Measurements from ENCODE around the gene GIMD1. TPM values are rescaled to one million over a fixed set of nuclear protein-coding genes. Genes with fewer than 3 reads are reported as not detected.
A peak's percentile ranks its signal among the peaks of the same experiment; 100 is the strongest.

The GIMD1 gene
- total and polyA plus RNA-seq, 2 donors (not counting 3 experiments of a cell fraction or from before 2014, with no cell fraction given) = not detected

DNA sequence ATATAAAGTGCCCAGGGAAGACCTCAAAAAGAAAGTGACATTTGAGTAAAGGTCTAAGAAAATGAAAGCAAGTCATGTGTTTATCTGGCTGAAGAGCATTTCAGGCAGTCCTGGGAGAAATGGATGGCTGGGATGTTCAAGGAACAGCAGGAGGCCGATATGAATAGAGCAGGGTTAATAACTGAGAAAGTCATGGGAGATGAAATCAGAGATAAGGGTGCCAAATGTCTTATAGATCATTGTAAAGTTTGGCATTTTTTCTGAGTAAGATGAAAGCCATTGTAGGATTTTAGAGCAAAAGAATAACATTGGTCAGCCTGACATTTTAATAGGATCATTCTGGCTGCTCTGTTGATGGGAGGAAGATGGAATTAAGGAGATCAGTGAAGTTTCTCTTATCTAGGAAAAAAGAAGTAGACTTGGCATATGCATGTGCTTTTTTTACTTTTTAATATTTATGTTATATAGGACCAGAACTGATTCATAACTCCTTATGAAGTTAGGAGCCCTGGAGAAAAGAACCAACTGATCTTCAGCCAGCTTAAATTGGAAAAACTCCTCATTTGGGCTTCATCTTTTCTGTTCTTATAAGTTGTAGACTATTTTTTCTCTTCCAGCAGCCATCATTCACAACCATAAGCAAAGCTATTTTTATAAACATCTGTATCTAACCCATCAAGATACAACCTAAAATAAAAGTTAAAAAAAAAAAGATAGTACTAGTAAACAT lies 33.7 kb downstream of the GIMD1 start:
- intact Hi-C loops (cut with micrococcal nuclease) = no loop called here
- Histone ChIP-seq H3K36me3 (ENCODE audit: control insufficient read depth in 2 of 2, extremely low read depth in 1 of 2, insufficient read depth in 2 of 2, low read length in 2 of 2) (peaks cover 8 to 10% of the 10 kb centered on the region in 2 experiments), H3K27ac (ENCODE audit: insufficient read depth, low read depth, low read length) (no peak overlapping the region), H3K79me2 (ENCODE audit: control insufficient read depth, insufficient read depth, low read length) (peaks cover 6% of the 10 kb centered on the region), H2AFZ (ENCODE audit: low read depth, low read length) (no peak overlapping the region), H3K4me1 (ENCODE audit: control insufficient read depth, extremely low read depth, insufficient read depth, low read length) (peaks cover 9% of the 10 kb centered on the region), H3K4me2 (ENCODE audit: insufficient read depth, low read length) (no peak overlapping the region), H3K4me3 (replicated peaks in 1 of 3; ENCODE audit: insufficient read depth in 1 of 3, low read depth in 1 of 3, low read length in 3 of 3) (no peak overlapping the region), H3K27me3 (ENCODE audit: control insufficient read depth in 2 of 2, insufficient read depth in 2 of 2, low read length in 2 of 2) (no peaks in the 10 kb centered on the region), H3K9me3 (replicated peaks; ENCODE audit: control insufficient read depth, insufficient read depth, low read length) (no peaks in the 10 kb centered on the region), H3K9ac (replicated peaks; ENCODE audit: extremely low read depth, insufficient read depth, low read length) (no peak overlapping the region), H3K9me1 (replicated peaks; ENCODE audit: control insufficient read depth, extremely low read depth, insufficient read depth, low read length) (no peaks in the 10 kb centered on the region), H4K20me1 (replicated peaks; ENCODE audit: control insufficient read depth, extremely low read depth, insufficient read depth, low read length) (no peaks in the 10 kb centered on the region)
- FAIRE-seq (no peak), DNase-seq (ENCODE audit: low read depth, low spot score) (no peak)
- BruUV-seq (replicated peaks) = no TSS peak
- TF ChIP-seq, protein P1, sequence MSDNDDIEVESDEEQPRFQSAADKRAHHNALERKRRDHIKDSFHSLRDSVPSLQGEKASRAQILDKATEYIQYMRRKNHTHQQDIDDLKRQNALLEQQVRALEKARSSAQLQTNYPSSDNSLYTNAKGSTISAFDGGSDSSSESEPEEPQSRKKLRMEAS (IDR thresholded peaks at IDR 0.05; ENCODE audit: insufficient read depth, insufficient read length) = no peak
- TF ChIP-seq JUN (IDR thresholded peaks at IDR 0.05; ENCODE audit: borderline replicate concordance, insufficient read depth, insufficient read length, low read depth) (no peak), GATA2 (IDR thresholded peaks at IDR 0.05; ENCODE audit: insufficient read depth, insufficient read length, low read depth, low read length) (peak; percentile 23), POLR2AphosphoS5 (IDR thresholded peaks at IDR 0.05; ENCODE audit: insufficient read depth, low read depth, low read length) (no peak), POLR2A (IDR thresholded peaks at IDR 0.05; ENCODE audit: low read depth, low read length) (no peak), EZH2 (IDR thresholded peaks at IDR 0.05; ENCODE audit: borderline replicate concordance, low read depth, low read length, severe bottlenecking) (no peak), FOS (IDR thresholded peaks at IDR 0.05; ENCODE audit: borderline replicate concordance, insufficient read depth, low read length) (no peak)
- TF ChIP-seq, protein P2, sequence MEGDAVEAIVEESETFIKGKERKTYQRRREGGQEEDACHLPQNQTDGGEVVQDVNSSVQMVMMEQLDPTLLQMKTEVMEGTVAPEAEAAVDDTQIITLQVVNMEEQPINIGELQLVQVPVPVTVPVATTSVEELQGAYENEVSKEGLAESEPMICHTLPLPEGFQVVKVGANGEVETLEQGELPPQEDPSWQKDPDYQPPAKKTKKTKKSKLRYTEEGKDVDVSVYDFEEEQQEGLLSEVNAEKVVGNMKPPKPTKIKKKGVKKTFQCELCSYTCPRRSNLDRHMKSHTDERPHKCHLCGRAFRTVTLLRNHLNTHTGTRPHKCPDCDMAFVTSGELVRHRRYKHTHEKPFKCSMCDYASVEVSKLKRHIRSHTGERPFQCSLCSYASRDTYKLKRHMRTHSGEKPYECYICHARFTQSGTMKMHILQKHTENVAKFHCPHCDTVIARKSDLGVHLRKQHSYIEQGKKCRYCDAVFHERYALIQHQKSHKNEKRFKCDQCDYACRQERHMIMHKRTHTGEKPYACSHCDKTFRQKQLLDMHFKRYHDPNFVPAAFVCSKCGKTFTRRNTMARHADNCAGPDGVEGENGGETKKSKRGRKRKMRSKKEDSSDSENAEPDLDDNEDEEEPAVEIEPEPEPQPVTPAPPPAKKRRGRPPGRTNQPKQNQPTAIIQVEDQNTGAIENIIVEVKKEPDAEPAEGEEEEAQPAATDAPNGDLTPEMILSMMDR (IDR thresholded peaks at IDR 0.05; ENCODE audit: extremely low read depth in 1 of 2, insufficient read depth in 1 of 2, low read depth in 1 of 2, low read length in 2 of 2) = no peak
- POLR2A ChIA-PET = no interaction called here
- CTCF ChIA-PET = interaction anchor here (1.3 kb wide), 1 partner anchor 69 kb away, joined by 3 read pairs; no protein-coding TSS in a partner anchor
- dilution Hi-C loops (cut with MboI; ENCODE audit: extremely low pct_ligation_motif_present, low sequenced_read_pairs) = no loop called here
